ENCODE data around the gene DGKG.

Gene DGKG

DNA sequence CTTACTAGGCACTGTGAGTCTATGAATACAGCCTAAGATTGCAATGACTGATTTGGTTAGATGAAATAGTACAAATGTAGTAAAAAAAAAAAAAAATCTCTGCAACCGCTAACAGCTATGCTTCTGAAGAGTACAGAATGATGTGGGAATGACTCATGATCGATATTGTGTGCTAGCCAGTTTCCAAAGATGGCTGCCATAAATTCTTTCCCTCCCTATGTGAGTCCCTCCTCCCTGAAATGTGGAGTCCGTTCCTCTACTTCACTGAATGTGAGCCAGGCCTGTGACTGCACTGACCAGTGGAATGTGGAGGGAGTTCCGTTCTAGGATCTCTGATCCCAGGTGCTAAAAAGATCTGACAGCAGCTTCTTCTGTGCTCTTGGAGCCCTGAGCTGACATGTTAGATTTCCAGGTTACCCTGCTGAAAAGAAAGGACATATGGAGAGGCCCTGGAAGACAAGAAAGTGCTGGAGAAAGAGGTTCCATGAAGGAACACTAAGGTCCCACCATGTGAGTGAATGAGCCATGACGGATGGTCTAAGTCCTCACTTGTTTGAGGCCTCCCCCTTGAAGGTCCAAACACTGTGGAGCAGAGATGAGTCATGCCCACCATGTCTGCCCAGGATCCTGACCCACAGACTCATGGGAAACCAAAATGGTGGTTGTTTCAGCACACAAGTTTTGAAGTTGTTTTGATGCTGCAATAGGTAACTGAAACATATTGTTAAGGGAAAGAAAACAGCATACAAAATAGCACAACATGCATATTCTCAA, 46.3 kb downstream of the DGKG start:
- H3K4me3 ChIP-seq (ENCODE audit: low read length), result no peak overlapping the region
- no peak overlapping the region for H2BK5ac ChIP-seq (ENCODE audit: low read length)
- H3K23ac ChIP-seq (ENCODE audit: low read length), result no peak overlapping the region
- no peak overlapping the region for H2BK15ac ChIP-seq (replicated peaks; ENCODE audit: low read depth)
- no peaks in the 10 kb centered on the region for H3K36me3 ChIP-seq (ENCODE audit: control insufficient read depth, insufficient read depth, low read length)
- no peak overlapping the region for H3K56ac ChIP-seq (ENCODE audit: low read length)
- no peak for DNase-seq
- no peak overlapping the region for H2BK120ac ChIP-seq (ENCODE audit: low read depth, low read length)
- H3K4me2 ChIP-seq (ENCODE audit: low read length), result no peak overlapping the region
- WGBS (ENCODE audit: extremely low coverage, insufficient coverage, low lambda C conversion rate), result no CpG with 5 or more reads among the region's 5 CpGs
- H2AK5ac ChIP-seq (ENCODE audit: low read length), result no peak overlapping the region
- H3K4me1 ChIP-seq (ENCODE audit: control insufficient read depth, low read depth, low read length), result no peaks in the 10 kb centered on the region
- no peaks in the 10 kb centered on the region for H3K27me3 ChIP-seq (ENCODE audit: insufficient read depth, low read length, poor library complexity)
- no peak overlapping the region for H3K18ac ChIP-seq (ENCODE audit: low read length)
- no peaks in the 10 kb centered on the region for H3K79me1 ChIP-seq (ENCODE audit: low read length)
- H3K27ac ChIP-seq (ENCODE audit: low read depth, low read length), result no peak overlapping the region
- H3K9ac ChIP-seq (ENCODE audit: low read length), result no peak overlapping the region
- no peak overlapping the region for H4K5ac ChIP-seq (ENCODE audit: low read length)
- no peaks in the 10 kb centered on the region for H3K79me2 ChIP-seq (ENCODE audit: control insufficient read depth, insufficient read depth, low read length)
- H3K4ac ChIP-seq (ENCODE audit: low read depth, low read length), result no peak overlapping the region
- no peak overlapping the region for H4K8ac ChIP-seq (ENCODE audit: low read depth, low read length)

- H3K27me3 ChIP-seq (ENCODE audit: insufficient read depth, low read length, poor library complexity), result no peaks in the 10 kb centered on the region
- H3K4ac ChIP-seq (ENCODE audit: low read depth, low read length), result no peak overlapping the region
- no peak overlapping the region for H2BK5ac ChIP-seq (ENCODE audit: low read length)
- H3K23ac ChIP-seq (ENCODE audit: low read length), result no peak overlapping the region
- H3K56ac ChIP-seq (ENCODE audit: low read length), result no peak overlapping the region
- H3K4me3 ChIP-seq (ENCODE audit: low read length), result no peak overlapping the region
- no peak overlapping the region for H3K9ac ChIP-seq (ENCODE audit: low read length)
- H4K8ac ChIP-seq (ENCODE audit: low read depth, low read length), result no peak overlapping the region
- no CpG with 5 or more reads among the region's 3 CpGs for WGBS (ENCODE audit: extremely low coverage, insufficient coverage, low lambda C conversion rate)
- no peak for DNase-seq
- H3K79me1 ChIP-seq (ENCODE audit: low read length), result no peaks in the 10 kb centered on the region
- no peak overlapping the region for H3K27ac ChIP-seq (ENCODE audit: low read depth, low read length)
- H3K4me2 ChIP-seq (ENCODE audit: low read length), result no peak overlapping the region
- no peaks in the 10 kb centered on the region for H3K4me1 ChIP-seq (ENCODE audit: control insufficient read depth, low read depth, low read length)
- H3K18ac ChIP-seq (ENCODE audit: low read length), result no peak overlapping the region
- H4K5ac ChIP-seq (ENCODE audit: low read length), result no peak overlapping the region
- no peak overlapping the region for H2AK5ac ChIP-seq (ENCODE audit: low read length)
- H3K36me3 ChIP-seq (ENCODE audit: control insufficient read depth, insufficient read depth, low read length), result no peaks in the 10 kb centered on the region
- no peak overlapping the region for H2BK120ac ChIP-seq (ENCODE audit: low read depth, low read length)
- H2BK15ac ChIP-seq (replicated peaks; ENCODE audit: low read depth), result no peak overlapping the region
- H3K79me2 ChIP-seq (ENCODE audit: control insufficient read depth, insufficient read depth, low read length), result no peaks in the 10 kb centered on the region
These were observed 47.1 kb downstream of the DGKG start for GRCh38 chr3:186314896-186315295.

- Histone ChIP-seq H3K4me3 (ENCODE audit: low read length) (no peak overlapping the region), H2AK5ac (ENCODE audit: low read length) (no peak overlapping the region), H2BK15ac (replicated peaks; ENCODE audit: low read depth) (no peak overlapping the region), H4K8ac (ENCODE audit: low read depth, low read length) (no peak overlapping the region), H2BK5ac (ENCODE audit: low read length) (no peak overlapping the region), H2BK120ac (ENCODE audit: low read depth, low read length) (no peak overlapping the region), H3K18ac (ENCODE audit: low read length) (no peak overlapping the region), H3K27me3 (ENCODE audit: insufficient read depth, low read length, poor library complexity) (no peaks in the 10 kb centered on the region), H3K23ac (ENCODE audit: low read length) (no peak overlapping the region), H3K79me2 (ENCODE audit: control insufficient read depth, insufficient read depth, low read length) (no peaks in the 10 kb centered on the region), H3K79me1 (ENCODE audit: low read length) (no peaks in the 10 kb centered on the region), H3K56ac (ENCODE audit: low read length) (no peak overlapping the region), H3K9ac (ENCODE audit: low read length) (no peak overlapping the region), H3K36me3 (ENCODE audit: control insufficient read depth, insufficient read depth, low read length) (no peaks in the 10 kb centered on the region), H4K5ac (ENCODE audit: low read length) (no peak overlapping the region), H3K4ac (ENCODE audit: low read depth, low read length) (no peak overlapping the region), H3K27ac (ENCODE audit: low read depth, low read length) (no peak overlapping the region), H3K4me2 (ENCODE audit: low read length) (no peak overlapping the region), H3K4me1 (ENCODE audit: control insufficient read depth, low read depth, low read length) (no peaks in the 10 kb centered on the region)
- no peak for DNase-seq
- WGBS (ENCODE audit: extremely low coverage, insufficient coverage, low lambda C conversion rate), result no CpG with 5 or more reads among the region's 3 CpGs
These were observed 50.6 kb downstream of the DGKG start for GRCh38 chr3:186311441-186311840.

DNA sequence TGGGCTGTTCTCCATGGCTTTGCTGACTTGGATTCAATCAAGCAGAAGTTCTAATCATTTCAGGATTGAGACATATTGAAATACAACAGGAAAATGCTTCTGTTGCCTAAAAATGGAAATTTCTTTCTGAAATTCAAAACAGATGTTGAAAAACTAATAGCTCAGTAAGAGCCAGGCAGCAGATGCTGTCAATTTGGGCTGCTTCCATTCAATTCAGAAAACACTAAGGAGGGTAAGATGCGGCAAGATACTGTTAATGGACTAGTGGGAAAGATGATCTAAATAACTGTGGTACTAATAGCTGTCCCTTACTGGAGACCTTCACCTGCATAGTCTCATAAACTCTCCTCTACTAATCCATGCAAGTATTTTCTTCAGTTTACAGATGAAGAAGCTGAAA, 53.5 kb downstream of the DGKG start:
- Histone ChIP-seq H3K27me3 (ENCODE audit: insufficient read depth, low read length, poor library complexity) (no peaks in the 10 kb centered on the region), H3K79me2 (ENCODE audit: control insufficient read depth, insufficient read depth, low read length) (no peaks in the 10 kb centered on the region)

GRCh38 chr3:186307594-186308221, 54.3 kb downstream of the DGKG start:
- H3K27me3 ChIP-seq (ENCODE audit: insufficient read depth, low read length, poor library complexity), result no peaks in the 10 kb centered on the region
- DNase-seq, result peak; percentile 31

More for the DNA sequence above, 53.5 kb downstream of the DGKG start:
- no peak overlapping the region for H3K4me3 ChIP-seq (ENCODE audit: low read length)
- H3K79me1 ChIP-seq (ENCODE audit: low read length), result no peaks in the 10 kb centered on the region
- no peak overlapping the region for H3K56ac ChIP-seq (ENCODE audit: low read length)
- H3K27ac ChIP-seq (ENCODE audit: low read depth, low read length), result no peak overlapping the region
- H3K9ac ChIP-seq (ENCODE audit: low read length), result no peak overlapping the region
- H2BK15ac ChIP-seq (replicated peaks; ENCODE audit: low read depth), result no peak overlapping the region
- H3K23ac ChIP-seq (ENCODE audit: low read length), result no peak overlapping the region
- no peak overlapping the region for H4K8ac ChIP-seq (ENCODE audit: low read depth, low read length)
- H2AK5ac ChIP-seq (ENCODE audit: low read length), result no peak overlapping the region
- H4K5ac ChIP-seq (ENCODE audit: low read length), result no peak overlapping the region
- no CpG with 5 or more reads among the region's 1 CpG for WGBS (ENCODE audit: extremely low coverage, insufficient coverage, low lambda C conversion rate)
- H3K18ac ChIP-seq (ENCODE audit: low read length), result no peak overlapping the region
- H3K4me1 ChIP-seq (ENCODE audit: control insufficient read depth, low read depth, low read length), result peaks cover 2% of the 10 kb centered on the region
- H2BK120ac ChIP-seq (ENCODE audit: low read depth, low read length), result no peak overlapping the region
- no peaks in the 10 kb centered on the region for H3K36me3 ChIP-seq (ENCODE audit: control insufficient read depth, insufficient read depth, low read length)
- no peak overlapping the region for H2BK5ac ChIP-seq (ENCODE audit: low read length)
- no peak overlapping the region for H3K4me2 ChIP-seq (ENCODE audit: low read length)
- H3K4ac ChIP-seq (ENCODE audit: low read depth, low read length), result no peak overlapping the region
- no peak for DNase-seq

More at GRCh38 chr3:186307594-186308221, 54.3 kb downstream of the DGKG start:
- Histone ChIP-seq H2BK120ac (ENCODE audit: low read depth, low read length) (no peak overlapping the region), H2BK5ac (ENCODE audit: low read length) (no peak overlapping the region), H2AK5ac (ENCODE audit: low read length) (no peak overlapping the region), H3K18ac (ENCODE audit: low read length) (no peak overlapping the region), H3K79me2 (ENCODE audit: control insufficient read depth, insufficient read depth, low read length) (no peaks in the 10 kb centered on the region), H3K9ac (ENCODE audit: low read length) (no peak overlapping the region), H3K56ac (ENCODE audit: low read length) (no peak overlapping the region), H3K4me2 (ENCODE audit: low read length) (no peak overlapping the region), H3K79me1 (ENCODE audit: low read length) (no peaks in the 10 kb centered on the region), H3K4me1 (ENCODE audit: control insufficient read depth, low read depth, low read length) (peaks cover 2% of the 10 kb centered on the region), H3K36me3 (ENCODE audit: control insufficient read depth, insufficient read depth, low read length) (no peaks in the 10 kb centered on the region), H3K27ac (ENCODE audit: low read depth, low read length) (no peak overlapping the region), H2BK15ac (replicated peaks; ENCODE audit: low read depth) (no peak overlapping the region), H4K8ac (ENCODE audit: low read depth, low read length) (no peak overlapping the region), H3K4ac (ENCODE audit: low read depth, low read length) (no peak overlapping the region), H3K23ac (ENCODE audit: low read length) (no peak overlapping the region), H4K5ac (ENCODE audit: low read length) (no peak overlapping the region), H3K4me3 (ENCODE audit: low read length) (no peak overlapping the region)
- WGBS (ENCODE audit: extremely low coverage, insufficient coverage, low lambda C conversion rate), result no CpG with 5 or more reads among the region's 3 CpGs
